Stimulated activated naive CD4-positive, alpha-beta T cell (primary cell): ENCODE measurements around the gene RNASEL.
"Not testable (repeated sequence)": the region's sequence is repeated elsewhere in the genome, so short reads cannot be mapped to it uniquely, and the experiment has no call there.

ENCODE experiments used
- DNase-seq, 6 experiments: peaks; one replicate each; lab custom pipeline; 2025; lab: John Stamatoyannopoulos, UW

RNASEL gene

GRCh38 chr1:182563095-182563494 lies 26.0 kb downstream of the RNASEL start:
- no peak for DNase-seq

GRCh38 chr1:182561456-182561855 lies 27.6 kb downstream of the RNASEL start:
- no peak for DNase-seq

- DNase-seq, result no peak
Measured at GRCh38 chr1:182560392-182560984, 28.6 kb downstream of the RNASEL start.

- no peak for DNase-seq
Measured at GRCh38 chr1:182556279-182556678, 32.8 kb downstream of the RNASEL start.

- DNase-seq, result no peak
Measured at GRCh38 chr1:182555493-182555892, 33.6 kb downstream of the RNASEL start.

- no peak for DNase-seq
Measured at GRCh38 chr1:182552527-182552926, 36.5 kb downstream of the RNASEL start.

GRCh38 chr1:182549811-182550210 lies 39.2 kb downstream of the RNASEL start:
- no peak for DNase-seq

- no peak for DNase-seq
Measured at GRCh38 chr1:182549346-182549745, 39.7 kb downstream of the RNASEL start.

GRCh38 chr1:182533896-182534295 lies 55.2 kb downstream of the RNASEL start:
- no peak for DNase-seq

- DNase-seq, result not testable (repeated sequence)
Measured at GRCh38 chr1:182528206-182528605, 60.9 kb downstream of the RNASEL start.

GRCh38 chr1:182527680-182528079 lies 61.4 kb downstream of the RNASEL start:
- DNase-seq, result no peak

- no peak for DNase-seq
Measured at GRCh38 chr1:182525342-182525741, 63.7 kb downstream of the RNASEL start.
